ENCODE data around the gene HERPUD2. TPM values are rescaled to one million over a fixed set of nuclear protein-coding genes. Genes with fewer than 3 reads are reported as not detected.

HERPUD2 gene
- total RNA-seq, 1 donor from 2014 or later: 28.0 TPM

- no peak for FAIRE-seq
- H3K36me3 Mint-ChIP-seq (ENCODE audit: low read depth, unreplicated experiment): no peaks in the 10 kb centered on the region
Measured at GRCh38 chr7:35722054-35722849, 27.3 kb upstream of the HERPUD2 start.

GRCh38 chr7:35721288-35721687 is 26.4 kb upstream of the HERPUD2 start:
- H3K36me3 Mint-ChIP-seq (ENCODE audit: low read depth, unreplicated experiment): no peaks in the 10 kb centered on the region
- H4K20me1 ChIP-seq (ENCODE audit: insufficient read depth, low read length): no peaks in the 10 kb centered on the region
- peaks cover 3% of the 10 kb centered on the region for H3K4me1 Mint-ChIP-seq (ENCODE audit: low read depth, unreplicated experiment)
- H3K27ac ChIP-seq (ENCODE audit: low read depth, low read length): no peak overlapping the region
- H3K9me3 ChIP-seq (ENCODE audit: insufficient read depth, low read depth, low read length): no peaks in the 10 kb centered on the region
- FAIRE-seq: no peak
- H3K9ac ChIP-seq (ENCODE audit: low read length): no peak overlapping the region
- H3K79me2 ChIP-seq (ENCODE audit: insufficient read depth, low read length): no peaks in the 10 kb centered on the region
- H3K4me2 ChIP-seq (ENCODE audit: low read length): no peak overlapping the region
- H3K36me3 ChIP-seq (ENCODE audit: insufficient read depth, low read length): no peaks in the 10 kb centered on the region
- no peak overlapping the region for H3K4me3 ChIP-seq (ENCODE audit: insufficient read depth, low read depth, low read length)
- TF ChIP-seq CTCF (IDR thresholded peaks at IDR 0.05; ENCODE audit: insufficient read depth, low read depth, low read length) (no peak), EZH2 (IDR thresholded peaks at IDR 0.05; ENCODE audit: insufficient read depth, low read length) (no peak)
- no peak overlapping the region for H3K27ac Mint-ChIP-seq (ENCODE audit: unreplicated experiment)
- no peak for DNase-seq (ENCODE audit: low read depth)
- peaks cover 6% of the 10 kb centered on the region for H3K27me3 ChIP-seq (ENCODE audit: insufficient read depth, low read length)
- no peaks in the 10 kb centered on the region for H3K4me1 ChIP-seq (ENCODE audit: insufficient read depth, low read length)
- no peak overlapping the region for H3K4me3 Mint-ChIP-seq (ENCODE audit: unreplicated experiment)
- H3K9me3 Mint-ChIP-seq (ENCODE audit: unreplicated experiment): no peaks in the 10 kb centered on the region
- no peaks in the 10 kb centered on the region for H3K27me3 Mint-ChIP-seq (ENCODE audit: low read depth, unreplicated experiment)
- no peak overlapping the region for H2AFZ ChIP-seq (ENCODE audit: low read depth, low read length)

More at GRCh38 chr7:35722054-35722849, 27.3 kb upstream of the HERPUD2 start:
- no peak overlapping the region for H3K27ac ChIP-seq (ENCODE audit: low read depth, low read length)
- no peaks in the 10 kb centered on the region for H3K4me1 ChIP-seq (ENCODE audit: insufficient read depth, low read length)
- H3K79me2 ChIP-seq (ENCODE audit: insufficient read depth, low read length): no peaks in the 10 kb centered on the region
- Mint-ChIP-seq H3K27ac (ENCODE audit: unreplicated experiment) (no peak overlapping the region), H3K9me3 (ENCODE audit: unreplicated experiment) (no peaks in the 10 kb centered on the region), H3K4me3 (ENCODE audit: unreplicated experiment) (no peak overlapping the region), H3K4me1 (ENCODE audit: low read depth, unreplicated experiment) (no peaks in the 10 kb centered on the region), H3K27me3 (ENCODE audit: low read depth, unreplicated experiment) (no peaks in the 10 kb centered on the region)
- no peaks in the 10 kb centered on the region for H4K20me1 ChIP-seq (ENCODE audit: insufficient read depth, low read length)
- H3K9ac ChIP-seq (ENCODE audit: low read length): no peak overlapping the region
- no peaks in the 10 kb centered on the region for H3K36me3 ChIP-seq (ENCODE audit: insufficient read depth, low read length)
- no peak overlapping the region for H3K4me3 ChIP-seq (ENCODE audit: insufficient read depth, low read depth, low read length)
- H3K27me3 ChIP-seq (ENCODE audit: insufficient read depth, low read length): peaks cover 3% of the 10 kb centered on the region
- no peak overlapping the region for H2AFZ ChIP-seq (ENCODE audit: low read depth, low read length)
- no peaks in the 10 kb centered on the region for H3K9me3 ChIP-seq (ENCODE audit: insufficient read depth, low read depth, low read length)
- TF ChIP-seq CTCF (IDR thresholded peaks at IDR 0.05; ENCODE audit: insufficient read depth, low read depth, low read length) (no peak), EZH2 (IDR thresholded peaks at IDR 0.05; ENCODE audit: insufficient read depth, low read length) (no peak)
- no peak for DNase-seq (ENCODE audit: low read depth)
- H3K4me2 ChIP-seq (ENCODE audit: low read length): no peak overlapping the region

GRCh38 chr7:35720849-35721248 is 25.9 kb upstream of the HERPUD2 start:
- no peaks in the 10 kb centered on the region for H3K79me2 ChIP-seq (ENCODE audit: insufficient read depth, low read length)
- no peak for FAIRE-seq
- no peak for DNase-seq (ENCODE audit: low read depth)

More at GRCh38 chr7:35720849-35721248, 25.9 kb upstream of the HERPUD2 start:
- Mint-ChIP-seq H3K4me1 (ENCODE audit: low read depth, unreplicated experiment) (peaks cover 6% of the 10 kb centered on the region), H3K4me3 (ENCODE audit: unreplicated experiment) (no peak overlapping the region), H3K9me3 (ENCODE audit: unreplicated experiment) (no peaks in the 10 kb centered on the region), H3K27ac (ENCODE audit: unreplicated experiment) (no peak overlapping the region), H3K27me3 (ENCODE audit: low read depth, unreplicated experiment) (no peaks in the 10 kb centered on the region), H3K36me3 (ENCODE audit: low read depth, unreplicated experiment) (no peaks in the 10 kb centered on the region)
- no peaks in the 10 kb centered on the region for H3K36me3 ChIP-seq (ENCODE audit: insufficient read depth, low read length)
- H3K9ac ChIP-seq (ENCODE audit: low read length): no peak overlapping the region
- no peak overlapping the region for H3K27ac ChIP-seq (ENCODE audit: low read depth, low read length)
- H3K9me3 ChIP-seq (ENCODE audit: insufficient read depth, low read depth, low read length): no peaks in the 10 kb centered on the region
- no peak overlapping the region for H2AFZ ChIP-seq (ENCODE audit: low read depth, low read length)
- H3K27me3 ChIP-seq (ENCODE audit: insufficient read depth, low read length): peaks cover 6% of the 10 kb centered on the region
- no peak for TF ChIP-seq EZH2 (IDR thresholded peaks at IDR 0.05; ENCODE audit: insufficient read depth, low read length)
- no peak for TF ChIP-seq CTCF (IDR thresholded peaks at IDR 0.05; ENCODE audit: insufficient read depth, low read depth, low read length)
- H3K4me3 ChIP-seq (ENCODE audit: insufficient read depth, low read depth, low read length): no peak overlapping the region
- H3K4me2 ChIP-seq (ENCODE audit: low read length): no peak overlapping the region
- H4K20me1 ChIP-seq (ENCODE audit: insufficient read depth, low read length): no peaks in the 10 kb centered on the region
- no peaks in the 10 kb centered on the region for H3K4me1 ChIP-seq (ENCODE audit: insufficient read depth, low read length)

All from astrocyte (in vitro differentiated cells and primary cell).